Gastroesophageal sphincter (tissue), 4 donors: ENCODE results near the gene ZNF362. TPM values are rescaled to one million over a fixed set of nuclear protein-coding genes. Genes with fewer than 3 reads are reported as not detected.

Experiments
- ATAC-seq: fragments of 150-250 bp; one replicate; pipeline ENCODE4 v1.9.1; 2016; ENCODE audit warnings: mild to moderate bottlenecking, moderate library complexity
- H3K27ac ChIP-seq, 4 donors: fragments of 200-600 bp; sonication (generic) in 3 of 4; 1 replicate in 3 of 4; 2 replicates in 1 of 4; pipeline ENCODE4 v1.5.1; 2016 to 2019
- H3K27me3 ChIP-seq: fragments of 200-600 bp; sonication (generic); one replicate; pipeline ENCODE4 v1.5.1; 2019
- H3K36me3 ChIP-seq, 2 donors: fragments of 200-600 bp; sonication (generic); one replicate each; pipeline ENCODE4 v1.5.1; 2019; ENCODE audit warnings: control low read depth in 1 of 2
- H3K4me1 ChIP-seq, 3 donors: fragments of 200-600 bp; sonication (generic); 1 replicate in 2 of 3; 2 replicates in 1 of 3; pipeline ENCODE4 v1.5.1; 2016 to 2019; ENCODE audit warnings: control low read depth in 2 of 3
- H3K4me3 ChIP-seq, 2 donors: fragments of 200-600 bp; sonication (generic); one replicate each; pipeline ENCODE4 v1.5.1; 2019; ENCODE audit warnings: mild to moderate bottlenecking in 1 of 2, moderate library complexity in 1 of 2
- H3K9me3 ChIP-seq, 3 donors: fragments of 200-600 bp; sonication (generic); one replicate each; pipeline ENCODE4 v1.5.1; 2017 to 2019; ENCODE audit warnings: control low read depth in 2 of 3
- EP300 ChIP-seq: sonication (generic); formaldehyde crosslinking; IDR thresholded peaks from one replicate; pipeline ENCODE4 v1.6.1; 2017; ENCODE audit warnings: antibody characterized with exemption, mild to moderate bottlenecking
- POLR2A ChIP-seq, 2 donors: fragments of 450-650 bp; IDR thresholded peaks; one replicate each; pipeline ENCODE4 v1.6.1; 2017; ENCODE audit warnings: antibody characterized with exemption in 2 of 2, mild to moderate bottlenecking in 2 of 2, moderate library complexity in 1 of 2
- POLR2AphosphoS5 ChIP-seq: sonication (generic); formaldehyde crosslinking; IDR thresholded peaks from one replicate; pipeline ENCODE4 v1.6.1; 2017; ENCODE audit warnings: antibody characterized with exemption
- WGBS, 2 donors: methylation state at CpG; one replicate each; pipeline ENCODE4 v1.1.5; 2018; ENCODE audit warnings: low coverage in 1 of 2; 5-methylcytosine and 5-hydroxymethylcytosine counted together
- small RNA-seq, 4 donors: library from RNA; depleted of rRNA; stranded (forward); fragments of <200 nt; gene quantifications; one replicate each; pipeline ENCODE3, GENCODE V24; 2016
- total RNA-seq, 4 donors: library from RNA; depleted of rRNA; stranded (reverse); fragments of >200 nt; gene quantifications; one replicate each; pipeline ENCODE4 v1.1.0, GENCODE V29; 2016
- TF ChIP-seq, protein P1 (sequence below), 4 experiments: fragments of 200-600 bp in 2 of 4; fragments of 450-650 bp in 2 of 4; sonication (generic) in 1 of 4; IDR thresholded peaks; one replicate each; pipeline ENCODE4 v1.5.1; 2017 to 2019; ENCODE audit warnings: antibody characterized with exemption in 4 of 4, mild to moderate bottlenecking in 2 of 4, moderate library complexity in 2 of 4

Gene ZNF362
- total RNA-seq, 4 donors from 2014 or later = 14.6 to 29.2 (median 24.1) TPM

DNA sequence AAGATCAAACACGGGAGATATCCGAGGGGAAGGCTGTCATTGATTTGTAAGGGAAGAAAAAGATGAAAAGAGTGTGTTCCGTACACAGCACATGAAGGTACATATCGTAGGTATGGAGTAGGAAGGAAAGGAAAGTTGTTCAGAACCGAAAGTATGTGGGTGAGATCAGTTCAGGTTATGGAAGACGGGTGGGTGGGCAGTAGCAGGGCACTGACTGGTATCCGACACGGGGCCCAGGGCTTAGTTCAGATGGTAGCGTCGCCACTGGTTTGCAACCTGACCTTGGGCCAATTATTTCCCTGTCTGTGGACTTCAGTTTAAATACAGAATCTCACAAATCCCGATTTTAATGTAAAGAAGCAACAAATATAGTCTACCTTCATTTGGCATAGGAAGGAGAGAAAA is 92.4 kb downstream of the ZNF362 start:
- ATAC-seq = no peak
- WGBS, 2 donors = 1% methylated on average over 8 to 11 of the region's 11 CpGs
- no peaks in the 10 kb centered on the region for H3K27me3 ChIP-seq
- peaks cover 0 to 9% of the 10 kb centered on the region in 2 donors for H3K36me3 ChIP-seq
- H3K9me3 ChIP-seq = no peaks in the 10 kb centered on the region
- peaks cover 18 to 59% (median 27%) of the 10 kb centered on the region in 3 donors for H3K4me1 ChIP-seq
- TF ChIP-seq POLR2AphosphoS5 (no peak), EP300 (no peak), POLR2A (IDR thresholded peaks at IDR 0.05) (no peak)
- TF ChIP-seq, protein P1, sequence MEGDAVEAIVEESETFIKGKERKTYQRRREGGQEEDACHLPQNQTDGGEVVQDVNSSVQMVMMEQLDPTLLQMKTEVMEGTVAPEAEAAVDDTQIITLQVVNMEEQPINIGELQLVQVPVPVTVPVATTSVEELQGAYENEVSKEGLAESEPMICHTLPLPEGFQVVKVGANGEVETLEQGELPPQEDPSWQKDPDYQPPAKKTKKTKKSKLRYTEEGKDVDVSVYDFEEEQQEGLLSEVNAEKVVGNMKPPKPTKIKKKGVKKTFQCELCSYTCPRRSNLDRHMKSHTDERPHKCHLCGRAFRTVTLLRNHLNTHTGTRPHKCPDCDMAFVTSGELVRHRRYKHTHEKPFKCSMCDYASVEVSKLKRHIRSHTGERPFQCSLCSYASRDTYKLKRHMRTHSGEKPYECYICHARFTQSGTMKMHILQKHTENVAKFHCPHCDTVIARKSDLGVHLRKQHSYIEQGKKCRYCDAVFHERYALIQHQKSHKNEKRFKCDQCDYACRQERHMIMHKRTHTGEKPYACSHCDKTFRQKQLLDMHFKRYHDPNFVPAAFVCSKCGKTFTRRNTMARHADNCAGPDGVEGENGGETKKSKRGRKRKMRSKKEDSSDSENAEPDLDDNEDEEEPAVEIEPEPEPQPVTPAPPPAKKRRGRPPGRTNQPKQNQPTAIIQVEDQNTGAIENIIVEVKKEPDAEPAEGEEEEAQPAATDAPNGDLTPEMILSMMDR (IDR thresholded peaks at IDR 0.05) = no peak
- peak overlapping the region; percentile 89 to 100 (median 99) for H3K27ac ChIP-seq
- peak overlapping the region; percentile 75 to 96 for H3K4me3 ChIP-seq

DNA sequence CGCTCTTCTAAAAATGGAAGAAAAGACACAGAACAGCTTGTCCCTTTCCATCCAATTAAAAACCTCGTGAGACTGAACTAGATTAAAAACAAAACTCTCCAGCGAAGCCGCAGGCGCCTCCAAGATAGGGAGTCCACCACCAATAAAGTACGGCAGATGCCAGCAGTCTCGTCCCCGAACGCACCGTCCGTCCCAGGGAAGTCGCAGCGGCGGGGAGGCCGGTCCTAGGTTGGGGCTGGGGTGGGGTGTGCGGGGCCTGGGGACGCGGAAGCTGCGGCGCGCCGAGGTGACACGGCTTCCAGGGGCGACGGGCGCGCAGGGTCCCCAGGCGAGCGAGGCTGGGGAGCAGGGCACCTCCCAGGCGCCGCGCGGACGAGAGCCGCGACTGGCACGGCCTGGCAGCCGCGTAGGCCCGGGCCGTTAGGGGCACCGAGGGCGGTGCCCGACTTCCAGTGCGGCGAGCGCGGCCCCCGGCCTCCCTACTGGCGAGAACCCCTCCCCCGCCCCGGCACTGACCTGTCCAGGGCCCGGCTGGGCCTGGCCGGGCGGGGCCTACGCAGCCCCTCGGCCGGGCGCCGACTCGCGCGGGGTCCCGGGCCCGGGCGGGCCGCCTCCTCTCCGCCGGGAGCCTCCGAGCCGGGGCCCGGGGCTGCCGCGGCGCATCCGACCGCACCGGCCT is 92.9 kb downstream of the ZNF362 start:
- no peaks in the 10 kb centered on the region for H3K27me3 ChIP-seq
- peak; percentile 42 for ATAC-seq
- peaks cover 0 to 14% of the 10 kb centered on the region in 2 donors for H3K36me3 ChIP-seq
- TF ChIP-seq POLR2A (IDR thresholded peaks at IDR 0.05) (peak in 1 of 2 donors; percentile 43), EP300 (no peak)
- H3K4me3 ChIP-seq = peak overlapping the region; percentile 75 to 96
- H3K9me3 ChIP-seq = no peaks in the 10 kb centered on the region
- H3K4me1 ChIP-seq = peaks cover 12 to 54% (median 22%) of the 10 kb centered on the region in 3 donors
- 0% methylated on average over 6 of the region's 78 CpGs; no CpG with 5 or more reads in 1 of the 2 donors for WGBS, 2 donors
- H3K27ac ChIP-seq = peak overlapping the region; percentile 89 to 100 (median 99)

DNA sequence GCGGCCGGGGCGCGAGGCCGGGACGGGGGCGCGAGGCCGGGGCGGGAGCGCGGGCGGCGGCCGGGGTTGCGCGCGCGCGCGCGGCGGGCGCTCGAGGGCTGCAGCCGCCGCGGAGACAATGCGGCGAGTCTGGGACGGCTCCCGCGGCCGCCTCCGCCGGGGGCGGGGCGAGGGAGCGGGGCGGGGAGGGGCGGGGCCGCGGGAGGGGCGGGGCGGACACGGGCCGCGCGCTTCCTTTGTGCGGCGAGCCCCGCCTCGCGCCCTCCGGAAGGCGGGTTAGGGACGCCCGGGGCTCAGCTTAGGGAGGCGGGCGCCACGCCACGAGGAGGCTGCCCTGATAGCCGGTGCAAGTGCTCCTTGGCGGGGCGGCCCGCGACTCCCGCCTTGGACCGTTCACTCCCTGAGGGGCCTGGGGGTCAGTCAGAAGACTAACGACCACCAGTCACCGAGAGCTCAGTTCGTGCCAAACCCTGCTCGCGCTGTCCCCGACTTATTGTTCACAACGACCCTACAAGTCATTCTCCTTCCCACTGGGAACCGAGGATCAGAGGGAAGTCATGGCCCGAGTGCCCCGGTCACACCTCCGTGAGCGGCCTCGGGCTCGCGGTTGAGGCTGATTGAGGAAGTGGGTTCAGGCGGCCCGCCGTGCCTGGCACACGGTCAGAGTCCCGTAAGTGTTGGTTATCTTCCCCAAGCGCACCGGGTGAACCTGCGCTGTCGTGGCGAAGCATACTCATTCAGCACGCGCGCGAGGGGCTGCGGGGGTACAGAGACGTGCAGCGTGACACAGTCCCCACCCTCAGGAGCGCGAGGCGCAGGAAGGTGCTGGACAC is 93.7 kb downstream of the ZNF362 start:
- 0% methylated on average over 3 to 13 of the region's 104 CpGs for WGBS, 2 donors
- peak overlapping the region; percentile 16 to 100 (median 99) for H3K27ac ChIP-seq
- H3K36me3 ChIP-seq = peaks cover 0 to 22% of the 10 kb centered on the region in 2 donors
- peaks cover 7 to 46% (median 14%) of the 10 kb centered on the region in 3 donors for H3K4me1 ChIP-seq
- H3K9me3 ChIP-seq = no peaks in the 10 kb centered on the region
- ATAC-seq = peak; percentile 90
- peak overlapping the region; percentile 75 to 96 for H3K4me3 ChIP-seq
- TF ChIP-seq POLR2A (IDR thresholded peaks at IDR 0.05) = peak in 1 of 2 donors; percentile 45
- TF ChIP-seq POLR2AphosphoS5 = peak; percentile 56
- no peak for TF ChIP-seq EP300
- H3K27me3 ChIP-seq = no peaks in the 10 kb centered on the region

Small RNA genes lying within 50 kb of the gene (small RNA-seq; reads per million reads assigned to genes)
- gene RN7SKP16 = 0 reads per million in 4 donors

Other genes starting within 250 kb of the ZNF362 start
- gene AK2, start 219.6 kb upstream of the ZNF362 start, total RNA-seq = 100 to 1,000 TPM in 2 of 4 donors, 10 to 100 TPM in 2; 88.9 to 115 (median 97.1) TPM
- 1 to 10 TPM in 3 of 4 donors, under 1 TPM in 1; 0.31 to 6.4 (median 2.8) TPM for gene AZIN2, start 175.3 kb upstream of the ZNF362 start, total RNA-seq
- 1 to 10 TPM; 4.0 to 9.0 (median 5.5) TPM for gene TRIM62, start 74.4 kb upstream of the ZNF362 start, total RNA-seq
- gene A3GALT2, start 64.6 kb downstream of the ZNF362 start, total RNA-seq = under 1 TPM in 1 of 4 donors, not detected in 3; 0.67 TPM
- gene PHC2, start 174.6 kb downstream of the ZNF362 start, total RNA-seq = 100 to 1,000 TPM in 3 of 4 donors, 10 to 100 TPM in 1; 99.8 to 223 (median 181) TPM
- gene ZSCAN20, start 216.2 kb downstream of the ZNF362 start, total RNA-seq = 1 to 10 TPM; 6.7 to 9.2 (median 7.5) TPM